ENCODE measurements around the gene ZBTB16. TPM values are rescaled to one million over a fixed set of nuclear protein-coding genes. Genes with fewer than 3 reads are reported as not detected.
"Not testable (repeated sequence)": the region's sequence is repeated elsewhere in the genome, so short reads cannot be mapped to it uniquely, and the experiment has no call there.

ZBTB16 gene
- polyA plus RNA-seq, 1 experiment, result not detected

- Histone ChIP-seq H3K4me3 (ENCODE audit: low read depth, low read length) (no peak overlapping the region), H3K27me3 (ENCODE audit: control insufficient read depth, insufficient read depth, low read length) (no peaks in the 10 kb centered on the region), H3K9me3 (ENCODE audit: control insufficient read depth, insufficient read depth, low read length) (no peaks in the 10 kb centered on the region), H3K27ac (ENCODE audit: low read depth, low read length) (no peak overlapping the region)
- TF ChIP-seq, protein P1, sequence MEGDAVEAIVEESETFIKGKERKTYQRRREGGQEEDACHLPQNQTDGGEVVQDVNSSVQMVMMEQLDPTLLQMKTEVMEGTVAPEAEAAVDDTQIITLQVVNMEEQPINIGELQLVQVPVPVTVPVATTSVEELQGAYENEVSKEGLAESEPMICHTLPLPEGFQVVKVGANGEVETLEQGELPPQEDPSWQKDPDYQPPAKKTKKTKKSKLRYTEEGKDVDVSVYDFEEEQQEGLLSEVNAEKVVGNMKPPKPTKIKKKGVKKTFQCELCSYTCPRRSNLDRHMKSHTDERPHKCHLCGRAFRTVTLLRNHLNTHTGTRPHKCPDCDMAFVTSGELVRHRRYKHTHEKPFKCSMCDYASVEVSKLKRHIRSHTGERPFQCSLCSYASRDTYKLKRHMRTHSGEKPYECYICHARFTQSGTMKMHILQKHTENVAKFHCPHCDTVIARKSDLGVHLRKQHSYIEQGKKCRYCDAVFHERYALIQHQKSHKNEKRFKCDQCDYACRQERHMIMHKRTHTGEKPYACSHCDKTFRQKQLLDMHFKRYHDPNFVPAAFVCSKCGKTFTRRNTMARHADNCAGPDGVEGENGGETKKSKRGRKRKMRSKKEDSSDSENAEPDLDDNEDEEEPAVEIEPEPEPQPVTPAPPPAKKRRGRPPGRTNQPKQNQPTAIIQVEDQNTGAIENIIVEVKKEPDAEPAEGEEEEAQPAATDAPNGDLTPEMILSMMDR (IDR thresholded peaks at IDR 0.05; ENCODE audit: low read depth, low read length), result no peak
- no peak for DNase-seq (ENCODE audit: low read depth, low spot score)
- CTCF ChIA-PET, result interaction anchor here (1.1 kb wide), 1 partner anchor 220 kb away, joined by 4 read pairs; no protein-coding TSS in a partner anchor
- POLR2A ChIA-PET, result no interaction called here
These were observed 18.8 kb upstream of the ZBTB16 start for GRCh38 chr11:114040706-114041211.

DNA sequence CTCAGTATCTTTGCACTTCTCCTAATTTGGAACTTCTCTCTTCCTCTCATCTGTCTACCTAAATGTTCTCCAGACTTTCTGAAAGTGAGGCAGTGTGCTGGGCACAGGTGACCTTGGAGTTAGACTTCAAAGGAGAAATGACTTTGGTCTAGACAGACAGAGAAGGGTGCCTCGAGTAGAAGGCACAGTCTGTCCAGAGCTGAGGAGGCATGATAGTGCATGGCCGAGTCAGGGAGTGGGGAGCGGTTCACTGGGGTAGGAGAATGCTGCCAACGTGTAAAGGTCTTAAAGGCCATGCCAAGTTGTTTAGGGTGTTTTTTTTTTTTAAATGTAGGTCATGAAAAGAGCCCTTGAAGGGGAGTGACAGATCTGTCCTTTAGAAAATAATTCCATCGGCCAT is 17.3 kb upstream of the ZBTB16 start:
- TF ChIP-seq, protein P1 (IDR thresholded peaks at IDR 0.05; ENCODE audit: low read depth, low read length), result no peak
- POLR2A ChIA-PET, result no interaction called here

GRCh38 chr11:114044042-114044871 is 15.3 kb upstream of the ZBTB16 start:
- Histone ChIP-seq H3K9me3 (ENCODE audit: control insufficient read depth, insufficient read depth, low read length) (no peaks in the 10 kb centered on the region), H3K4me3 (ENCODE audit: low read depth, low read length) (no peak overlapping the region), H3K27ac (ENCODE audit: low read depth, low read length) (no peak overlapping the region), H3K27me3 (ENCODE audit: control insufficient read depth, insufficient read depth, low read length) (no peaks in the 10 kb centered on the region)
- TF ChIP-seq, protein P1 (IDR thresholded peaks at IDR 0.05; ENCODE audit: low read depth, low read length), result no peak
- POLR2A ChIA-PET, result no interaction called here
- CTCF ChIA-PET, result interaction anchor here (1.2 to 1.5 kb wide), 2 partner anchors 9 to 217 kb away, joined by 4 to 5 read pairs; no protein-coding TSS in a partner anchor
- no peak for DNase-seq (ENCODE audit: low read depth, low spot score)

More for the DNA sequence above, 17.3 kb upstream of the ZBTB16 start:
- H3K9me3 ChIP-seq (ENCODE audit: control insufficient read depth, insufficient read depth, low read length), result no peaks in the 10 kb centered on the region
- H3K27ac ChIP-seq (ENCODE audit: low read depth, low read length), result no peak overlapping the region
- CTCF ChIA-PET, result interaction anchor here (1.3 kb wide), 1 partner anchor 219 kb away, joined by 4 read pairs; no protein-coding TSS in a partner anchor
- DNase-seq (ENCODE audit: low read depth, low spot score), result no peak
- H3K4me3 ChIP-seq (ENCODE audit: low read depth, low read length), result no peak overlapping the region
- H3K27me3 ChIP-seq (ENCODE audit: control insufficient read depth, insufficient read depth, low read length), result no peaks in the 10 kb centered on the region

DNA sequence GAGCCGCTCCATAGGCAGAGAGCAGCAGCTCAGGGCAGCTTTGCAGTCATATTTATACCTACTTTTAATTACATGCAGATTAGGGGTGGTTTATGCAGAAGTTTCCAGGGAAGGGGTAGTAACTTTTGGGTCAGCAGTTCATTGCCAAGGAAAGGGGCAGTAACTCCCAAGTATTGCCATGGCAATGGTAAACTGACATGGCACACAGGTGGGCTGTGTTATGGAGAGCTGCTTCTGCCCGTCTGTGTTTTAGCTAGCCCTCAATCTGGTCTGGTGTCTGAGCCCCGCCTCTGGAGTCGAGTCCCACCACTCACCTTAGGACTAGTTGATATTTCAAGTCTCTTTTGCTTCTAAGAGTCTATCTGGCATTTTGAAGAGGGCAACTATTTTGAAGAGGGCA is 12.2 kb upstream of the ZBTB16 start:
- CTCF ChIA-PET, result no interaction called here
- TF ChIP-seq, protein P1 (IDR thresholded peaks at IDR 0.05; ENCODE audit: low read depth, low read length), result no peak
- Histone ChIP-seq H3K4me3 (ENCODE audit: low read depth, low read length) (no peak overlapping the region), H3K27ac (ENCODE audit: low read depth, low read length) (no peak overlapping the region), H3K27me3 (ENCODE audit: control insufficient read depth, insufficient read depth, low read length) (no peaks in the 10 kb centered on the region), H3K9me3 (ENCODE audit: control insufficient read depth, insufficient read depth, low read length) (no peaks in the 10 kb centered on the region)
- no peak for DNase-seq (ENCODE audit: low read depth, low spot score)
- POLR2A ChIA-PET, result no interaction called here

DNA sequence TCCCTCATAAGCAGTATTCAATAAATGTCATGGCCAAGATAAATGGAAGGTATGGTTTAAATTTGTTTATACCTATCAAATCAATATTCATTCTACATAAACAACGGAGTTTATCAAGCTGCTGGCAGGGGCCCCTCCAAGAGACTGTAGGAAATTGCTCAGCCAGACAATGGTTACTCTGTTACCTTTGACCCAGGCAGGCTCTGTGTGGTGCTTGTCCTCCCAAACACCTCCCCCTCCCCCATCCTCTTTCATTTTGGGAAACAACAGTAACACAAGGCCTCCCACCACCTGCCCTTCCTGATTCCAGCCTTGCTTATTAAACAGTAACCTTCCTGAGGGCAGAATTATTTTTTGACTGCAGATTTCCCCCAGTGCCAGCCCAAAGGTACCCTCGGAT is 10.5 kb upstream of the ZBTB16 start:
- Histone ChIP-seq H3K27me3 (ENCODE audit: control insufficient read depth, insufficient read depth, low read length) (no peaks in the 10 kb centered on the region), H3K4me3 (ENCODE audit: low read depth, low read length) (no peak overlapping the region), H3K9me3 (ENCODE audit: control insufficient read depth, insufficient read depth, low read length) (no peaks in the 10 kb centered on the region), H3K27ac (ENCODE audit: low read depth, low read length) (no peak overlapping the region)
- DNase-seq (ENCODE audit: low read depth, low spot score), result no peak
- TF ChIP-seq, protein P1 (IDR thresholded peaks at IDR 0.05; ENCODE audit: low read depth, low read length), result no peak
- POLR2A ChIA-PET, result interaction anchor here (0.6 kb wide), 1 partner anchor 22 kb away, joined by 3 read pairs; no protein-coding TSS in a partner anchor
- CTCF ChIA-PET, result interaction anchor here (2.2 kb wide), 1 partner anchor 213 kb away, joined by 12 read pairs; no protein-coding TSS in a partner anchor

DNA sequence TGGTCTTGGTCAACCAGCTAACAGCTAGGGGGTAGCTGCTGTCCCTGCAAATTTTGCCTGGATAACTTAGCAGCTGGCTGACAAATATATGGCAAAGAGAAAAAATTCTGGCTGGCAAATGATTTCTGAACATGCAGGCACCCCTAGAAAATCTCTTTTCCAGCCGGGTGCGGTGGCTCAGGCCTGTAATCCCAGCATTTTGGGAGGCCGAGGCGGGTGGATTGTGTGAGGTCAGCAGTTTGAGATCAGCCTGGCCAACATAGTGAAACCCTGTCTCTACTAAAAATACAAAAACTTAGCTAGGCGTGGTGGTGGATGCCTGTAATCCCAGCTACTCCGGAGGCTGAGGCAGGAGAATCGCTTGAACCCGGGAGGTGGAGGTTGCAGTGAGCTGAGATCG is 9.7 kb upstream of the ZBTB16 start:
- DNase-seq (ENCODE audit: low read depth, low spot score); H3K4me3 ChIP-seq (ENCODE audit: low read depth, low read length); POLR2A ChIA-PET; H3K27me3 ChIP-seq (ENCODE audit: control insufficient read depth, insufficient read depth, low read length); H3K9me3 ChIP-seq (ENCODE audit: control insufficient read depth, insufficient read depth, low read length); H3K27ac ChIP-seq (ENCODE audit: low read depth, low read length): not testable (repeated sequence)
- CTCF ChIA-PET, result interaction anchor here (2.2 kb wide), 1 partner anchor 212 kb away, joined by 12 read pairs; no protein-coding TSS in a partner anchor
